GM18951 (cell line): ENCODE results near the gene CLCA2.

Experiments used
- POLR2A ChIP-seq: IDR thresholded peaks from 4 replicates; pipeline ENCODE4 v1.6.1; 2011; ENCODE audit warnings: mild to moderate bottlenecking; ENCODE audit not compliant: insufficient read length, insufficient read depth; ENCODE audit errors: extremely low read depth
- in situ Hi-C: fragments of 300-500 bp; cut with MboI; formaldehyde crosslinking; loops from one replicate; pipeline ENCODE4 v1.12.0; 2022; ENCODE audit warnings: low sequenced_read_pairs, mixed read lengths, inconsistent platforms; ENCODE audit not compliant: unreplicated experiment

Gene CLCA2, protein sequence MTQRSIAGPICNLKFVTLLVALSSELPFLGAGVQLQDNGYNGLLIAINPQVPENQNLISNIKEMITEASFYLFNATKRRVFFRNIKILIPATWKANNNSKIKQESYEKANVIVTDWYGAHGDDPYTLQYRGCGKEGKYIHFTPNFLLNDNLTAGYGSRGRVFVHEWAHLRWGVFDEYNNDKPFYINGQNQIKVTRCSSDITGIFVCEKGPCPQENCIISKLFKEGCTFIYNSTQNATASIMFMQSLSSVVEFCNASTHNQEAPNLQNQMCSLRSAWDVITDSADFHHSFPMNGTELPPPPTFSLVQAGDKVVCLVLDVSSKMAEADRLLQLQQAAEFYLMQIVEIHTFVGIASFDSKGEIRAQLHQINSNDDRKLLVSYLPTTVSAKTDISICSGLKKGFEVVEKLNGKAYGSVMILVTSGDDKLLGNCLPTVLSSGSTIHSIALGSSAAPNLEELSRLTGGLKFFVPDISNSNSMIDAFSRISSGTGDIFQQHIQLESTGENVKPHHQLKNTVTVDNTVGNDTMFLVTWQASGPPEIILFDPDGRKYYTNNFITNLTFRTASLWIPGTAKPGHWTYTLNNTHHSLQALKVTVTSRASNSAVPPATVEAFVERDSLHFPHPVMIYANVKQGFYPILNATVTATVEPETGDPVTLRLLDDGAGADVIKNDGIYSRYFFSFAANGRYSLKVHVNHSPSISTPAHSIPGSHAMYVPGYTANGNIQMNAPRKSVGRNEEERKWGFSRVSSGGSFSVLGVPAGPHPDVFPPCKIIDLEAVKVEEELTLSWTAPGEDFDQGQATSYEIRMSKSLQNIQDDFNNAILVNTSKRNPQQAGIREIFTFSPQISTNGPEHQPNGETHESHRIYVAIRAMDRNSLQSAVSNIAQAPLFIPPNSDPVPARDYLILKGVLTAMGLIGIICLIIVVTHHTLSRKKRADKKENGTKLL

DNA sequence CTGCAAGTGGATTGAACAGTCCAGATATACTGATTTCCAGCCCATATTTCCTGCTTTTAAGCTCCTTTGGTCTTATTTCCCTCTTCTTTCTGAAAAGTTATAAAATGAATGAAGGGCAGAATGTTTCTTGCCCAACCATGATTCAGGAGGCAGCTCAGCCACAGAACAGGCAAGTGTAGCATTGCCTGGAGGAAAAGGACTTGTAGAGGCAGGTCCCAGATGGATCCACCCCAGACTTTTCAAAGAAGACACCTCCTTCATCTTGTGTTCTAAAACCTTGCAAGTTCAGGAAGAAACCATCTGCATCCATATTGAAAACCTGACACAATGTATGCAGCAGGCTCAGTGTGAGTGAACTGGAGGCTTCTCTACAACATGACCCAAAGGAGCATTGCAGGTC, at the start of gene CLCA2:
TSS of gene CLCA2 (plus strand) at position 299 of the 400 bp plus-strand sequence. CDS start at position 376, 77 bp downstream.
- in situ Hi-C loops: no loop called here
- TF ChIP-seq POLR2A: no peak

DNA sequence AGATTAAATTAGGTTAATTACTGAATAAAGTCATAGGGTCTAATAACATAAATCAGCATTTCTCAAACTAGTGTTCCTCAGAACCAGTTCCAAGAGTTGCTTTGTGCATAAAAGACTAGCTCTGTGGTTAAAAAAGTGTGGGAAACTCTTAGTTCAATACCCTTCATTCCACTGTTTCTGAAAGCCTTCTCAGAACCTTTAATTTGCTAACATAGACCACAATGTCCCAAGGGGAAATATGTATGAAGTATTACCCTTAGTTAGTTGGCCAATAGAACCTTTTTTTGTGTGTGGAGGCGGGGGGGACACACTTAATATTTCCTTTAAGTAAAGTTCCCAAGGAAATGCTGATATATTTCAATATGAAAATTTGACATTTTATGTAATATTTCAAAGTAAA, 48.3 kb upstream of the CLCA2 start:
- in situ Hi-C loops: no loop called here
- no peak for TF ChIP-seq POLR2A

GRCh38 chr1:86377341-86377740, 46.6 kb upstream of the CLCA2 start:
- in situ Hi-C loops: no loop called here
- TF ChIP-seq POLR2A: no peak

- TF ChIP-seq POLR2A: no peak
- in situ Hi-C loops: no loop called here
Measured at GRCh38 chr1:86378813-86379212, 45.2 kb upstream of the CLCA2 start.

DNA sequence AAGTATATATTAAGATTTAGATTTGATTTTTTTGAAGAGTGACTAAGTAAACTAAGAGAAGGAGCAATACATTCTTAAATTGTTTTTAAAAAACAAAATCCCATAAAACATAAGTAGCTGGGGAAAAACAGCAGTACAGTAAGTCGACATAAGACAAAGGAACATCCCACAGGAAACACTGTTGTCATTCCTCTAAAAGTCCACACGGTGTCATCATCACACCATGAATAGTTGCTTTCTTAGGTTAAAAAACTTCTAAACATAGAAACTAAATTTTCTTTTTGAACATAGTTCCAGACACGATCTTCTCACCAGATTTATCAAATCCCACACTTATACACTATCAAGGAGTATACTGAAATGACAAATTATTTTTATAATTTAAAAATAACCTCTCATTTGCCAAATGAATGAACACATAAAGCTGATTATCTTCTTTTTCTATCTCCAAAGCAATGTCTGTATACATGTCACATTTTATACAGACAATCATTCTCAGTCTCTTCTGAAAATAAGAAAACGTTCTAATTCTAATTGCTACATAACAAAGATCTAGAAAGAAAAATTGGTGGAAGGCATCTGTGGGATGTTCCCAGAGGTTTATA, 43.6 kb upstream of the CLCA2 start:
- in situ Hi-C loops: no loop called here
- TF ChIP-seq POLR2A: no peak

GRCh38 chr1:86381223-86381622, 42.7 kb upstream of the CLCA2 start:
- TF ChIP-seq POLR2A: no peak
- in situ Hi-C loops: no loop called here

GRCh38 chr1:86382878-86383277, 41.1 kb upstream of the CLCA2 start:
- in situ Hi-C loops: no loop called here
- no peak for TF ChIP-seq POLR2A

DNA sequence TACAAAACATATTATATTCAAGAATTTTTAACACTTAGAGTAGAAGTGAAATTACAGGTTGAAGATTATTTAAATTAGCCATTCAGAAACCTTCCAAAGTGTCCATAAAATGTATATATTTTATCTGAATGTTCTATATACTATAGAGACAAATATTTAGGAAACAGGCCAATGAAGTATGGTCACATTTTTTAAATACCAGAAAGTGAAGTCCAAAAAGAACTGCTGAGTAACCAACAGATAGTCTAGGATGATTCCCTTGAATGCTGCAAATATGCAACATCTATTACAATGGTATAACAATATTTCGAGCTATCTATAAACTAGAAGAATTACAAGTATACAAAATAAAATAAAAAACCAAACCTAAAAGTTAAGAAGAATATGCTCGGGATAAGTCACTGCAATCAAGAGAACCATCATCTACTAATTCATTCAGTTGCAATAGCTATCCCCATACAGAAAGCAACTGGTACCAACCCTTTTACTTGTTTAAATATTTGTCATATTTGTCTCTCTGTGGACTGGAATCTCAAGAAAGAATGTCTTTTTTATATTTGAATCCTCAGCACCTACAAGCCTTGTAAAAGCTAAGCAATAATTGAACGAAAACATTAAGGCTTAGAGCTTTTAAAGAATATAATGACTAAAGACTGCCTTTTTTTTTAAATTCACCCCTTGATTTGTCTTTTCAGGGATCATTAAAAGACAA, 35.9 kb upstream of the CLCA2 start:
- no peak for TF ChIP-seq POLR2A
- in situ Hi-C loops: no loop called here

DNA sequence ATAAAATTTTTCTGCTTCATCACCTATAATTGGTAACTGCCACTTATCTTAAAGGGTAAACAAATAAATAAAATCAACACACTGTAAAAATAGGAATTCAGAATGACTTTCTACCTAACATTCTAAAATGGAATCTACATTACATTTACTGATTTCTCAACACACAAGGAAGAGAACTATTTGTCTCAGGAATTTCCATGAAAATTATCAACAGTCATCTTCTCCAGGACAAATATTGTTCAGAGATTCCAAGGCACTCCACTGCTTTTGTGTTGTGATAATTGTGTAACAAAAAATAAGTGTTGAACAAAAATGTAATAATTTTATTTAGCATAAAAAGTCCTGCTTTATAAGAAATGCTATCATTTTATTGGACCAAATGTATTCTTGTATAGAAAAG, 35.2 kb upstream of the CLCA2 start:
- in situ Hi-C loops: no loop called here

DNA sequence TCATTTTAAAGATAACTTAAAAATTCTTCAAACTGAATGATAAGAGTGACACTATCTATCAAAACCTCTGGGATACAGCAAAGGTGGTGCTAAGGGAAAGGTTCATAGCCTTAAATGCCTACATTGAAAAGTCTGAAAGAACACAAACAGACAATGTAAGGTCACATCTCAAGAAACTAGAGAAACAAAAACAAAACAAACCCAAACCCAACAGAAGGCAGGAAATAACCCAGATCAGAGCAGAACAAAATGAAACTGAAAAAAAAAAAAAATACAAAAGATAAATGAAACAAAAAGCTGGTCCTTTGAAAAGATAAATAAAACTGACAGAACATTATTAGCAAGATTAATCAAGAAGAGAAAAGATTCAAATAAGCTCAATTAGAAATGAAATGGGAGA, 34.7 kb upstream of the CLCA2 start:
- in situ Hi-C loops: no loop called here
- TF ChIP-seq POLR2A: no peak

More for the DNA sequence above, 35.2 kb upstream of the CLCA2 start:
- no peak for TF ChIP-seq POLR2A

- in situ Hi-C loops: no loop called here
- no peak for TF ChIP-seq POLR2A
Measured at GRCh38 chr1:86394416-86394815, 29.6 kb upstream of the CLCA2 start.

DNA sequence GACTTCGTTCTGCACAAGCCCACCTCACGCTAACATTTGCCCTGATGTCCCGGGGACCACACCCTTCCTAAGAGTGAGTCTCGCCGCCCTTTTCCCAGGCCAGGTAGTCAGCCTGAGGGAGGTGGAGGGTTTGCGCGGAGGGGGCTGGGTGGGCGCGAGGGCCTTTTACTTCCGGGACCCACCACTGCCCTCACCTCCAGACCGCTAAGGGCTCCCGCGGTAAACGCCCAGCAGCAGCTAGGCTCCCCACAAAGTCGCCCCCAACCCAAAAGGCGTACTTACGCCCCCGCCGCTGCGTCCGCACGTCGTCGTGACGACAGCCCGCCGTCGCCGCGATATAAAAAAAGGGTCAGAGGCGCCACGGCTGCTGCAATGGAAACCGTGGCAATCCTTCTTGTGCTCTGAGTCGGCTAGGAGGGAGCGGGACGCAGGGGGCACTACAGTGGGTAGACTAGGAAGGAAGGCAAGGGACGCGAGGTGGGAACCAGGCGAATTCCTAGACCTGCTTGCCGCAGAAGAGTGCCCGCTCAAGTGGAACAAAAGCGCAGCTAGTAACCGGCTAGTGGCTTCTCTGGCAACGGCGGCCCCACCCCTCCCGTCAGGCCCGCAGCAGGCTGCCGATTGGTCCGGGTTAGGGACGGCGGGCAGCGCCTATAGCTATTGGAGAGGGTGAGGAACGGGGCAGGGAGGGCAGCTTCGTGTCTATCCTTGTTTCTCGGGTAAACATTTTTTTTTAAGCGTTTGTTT, 28.0 kb upstream of the CLCA2 start, which contains the start of gene ODF2L:
TSS of gene ODF2L (minus strand) at position 573 of the 747 bp plus-strand sequence. CDS start 9,296 bp downstream, outside the sequence.
- in situ Hi-C loops: no loop called here
- TF ChIP-seq POLR2A: peak; percentile 55

DNA sequence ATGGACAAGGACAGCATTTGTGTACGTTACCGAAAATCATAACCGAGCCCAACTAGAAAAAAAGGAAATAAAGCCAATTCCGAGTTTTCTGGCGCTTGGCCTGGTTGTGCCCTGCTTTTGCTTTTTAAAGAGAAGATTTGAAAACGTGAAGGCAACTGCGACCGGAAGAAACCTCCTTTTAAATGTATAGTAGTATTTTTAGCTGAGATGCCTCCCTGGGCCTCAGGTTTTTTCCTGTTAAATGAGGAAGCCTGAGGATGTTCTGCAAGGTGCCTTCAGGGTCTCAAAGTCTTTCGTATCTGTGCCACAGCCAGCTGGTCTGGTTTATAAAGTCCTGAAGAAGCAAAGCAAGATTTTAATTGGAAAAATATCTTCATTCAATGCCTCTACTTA, 27.5 kb upstream of the CLCA2 start:
- in situ Hi-C loops: no loop called here
- TF ChIP-seq POLR2A: no peak
